ENCODE results near the gene JMJD6.

- TF ChIP-seq CTCF (IDR thresholded peaks at IDR 0.05 in 8 of 11, conservative IDR thresholded peaks at IDR 0.05 in 3 of 11) (no peak), POLR2AphosphoS5 (IDR thresholded peaks at IDR 0.05) (no peak)
These were observed 49.8 kb downstream of the JMJD6 start for GRCh38 chr17:76676629-76677028.
